Measurements from ENCODE around the gene RNASEH2A. TPM values are rescaled to one million over a fixed set of nuclear protein-coding genes. Genes with fewer than 3 reads are reported as not detected.

RNASEH2A gene
- total RNA-seq, 1 donor from 2014 or later = 10.5 TPM

DNA sequence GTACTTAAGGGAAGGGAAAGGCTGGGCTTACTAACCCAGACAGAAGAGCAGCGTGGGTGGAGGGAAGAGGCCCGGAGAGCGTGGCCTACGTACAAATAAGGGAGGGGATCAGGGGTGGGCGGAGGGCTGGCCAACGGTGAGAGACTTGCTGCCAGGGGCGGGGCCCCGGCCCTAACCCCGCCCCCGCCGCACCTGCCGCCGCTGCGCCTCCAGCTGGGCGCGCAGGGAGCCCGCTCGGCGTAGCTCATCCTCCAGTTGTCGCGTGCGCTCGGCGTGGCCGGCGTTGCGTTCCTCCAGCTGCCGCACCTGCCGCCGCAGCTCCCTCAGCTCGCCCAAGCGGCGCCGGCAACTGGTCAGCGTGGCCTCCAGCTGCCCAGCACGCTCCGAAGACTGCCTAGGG lies 36.7 kb upstream of the RNASEH2A start:
- no peak overlapping the region for H3K4me3 Mint-ChIP-seq (ENCODE audit: unreplicated experiment)
- peaks cover 9% of the 10 kb centered on the region for H3K4me1 Mint-ChIP-seq (ENCODE audit: low read depth, unreplicated experiment)
- H3K27me3 Mint-ChIP-seq (ENCODE audit: low read depth, unreplicated experiment) = peaks cover 5% of the 10 kb centered on the region
- no peak for FAIRE-seq
- H3K4me3 ChIP-seq (ENCODE audit: insufficient read depth, low read depth, low read length) = no peak overlapping the region
- H4K20me1 ChIP-seq (ENCODE audit: insufficient read depth, low read length) = no peaks in the 10 kb centered on the region
- no peak overlapping the region for H3K27ac Mint-ChIP-seq (ENCODE audit: unreplicated experiment)
- no peaks in the 10 kb centered on the region for H3K79me2 ChIP-seq (ENCODE audit: insufficient read depth, low read length)
- H3K9me3 Mint-ChIP-seq (ENCODE audit: unreplicated experiment) = no peaks in the 10 kb centered on the region
- no peaks in the 10 kb centered on the region for H3K4me1 ChIP-seq (ENCODE audit: insufficient read depth, low read length)
- H3K9ac ChIP-seq (ENCODE audit: low read length) = no peak overlapping the region
- H2AFZ ChIP-seq (ENCODE audit: low read depth, low read length) = no peak overlapping the region
- H3K27ac ChIP-seq (ENCODE audit: low read depth, low read length) = no peak overlapping the region
- no peaks in the 10 kb centered on the region for H3K9me3 ChIP-seq (ENCODE audit: insufficient read depth, low read depth, low read length)
- H3K36me3 Mint-ChIP-seq (ENCODE audit: low read depth, unreplicated experiment) = peaks cover 17% of the 10 kb centered on the region
- DNase-seq (ENCODE audit: low read depth) = no peak
- H3K36me3 ChIP-seq (ENCODE audit: insufficient read depth, low read length) = no peaks in the 10 kb centered on the region
- H3K4me2 ChIP-seq (ENCODE audit: low read length) = no peak overlapping the region
- no peaks in the 10 kb centered on the region for H3K27me3 ChIP-seq (ENCODE audit: insufficient read depth, low read length)
- no peak for TF ChIP-seq EZH2 (IDR thresholded peaks at IDR 0.05; ENCODE audit: insufficient read depth, low read length)
- TF ChIP-seq, protein P1, sequence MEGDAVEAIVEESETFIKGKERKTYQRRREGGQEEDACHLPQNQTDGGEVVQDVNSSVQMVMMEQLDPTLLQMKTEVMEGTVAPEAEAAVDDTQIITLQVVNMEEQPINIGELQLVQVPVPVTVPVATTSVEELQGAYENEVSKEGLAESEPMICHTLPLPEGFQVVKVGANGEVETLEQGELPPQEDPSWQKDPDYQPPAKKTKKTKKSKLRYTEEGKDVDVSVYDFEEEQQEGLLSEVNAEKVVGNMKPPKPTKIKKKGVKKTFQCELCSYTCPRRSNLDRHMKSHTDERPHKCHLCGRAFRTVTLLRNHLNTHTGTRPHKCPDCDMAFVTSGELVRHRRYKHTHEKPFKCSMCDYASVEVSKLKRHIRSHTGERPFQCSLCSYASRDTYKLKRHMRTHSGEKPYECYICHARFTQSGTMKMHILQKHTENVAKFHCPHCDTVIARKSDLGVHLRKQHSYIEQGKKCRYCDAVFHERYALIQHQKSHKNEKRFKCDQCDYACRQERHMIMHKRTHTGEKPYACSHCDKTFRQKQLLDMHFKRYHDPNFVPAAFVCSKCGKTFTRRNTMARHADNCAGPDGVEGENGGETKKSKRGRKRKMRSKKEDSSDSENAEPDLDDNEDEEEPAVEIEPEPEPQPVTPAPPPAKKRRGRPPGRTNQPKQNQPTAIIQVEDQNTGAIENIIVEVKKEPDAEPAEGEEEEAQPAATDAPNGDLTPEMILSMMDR (IDR thresholded peaks at IDR 0.05; ENCODE audit: insufficient read depth, low read depth, low read length) = no peak

DNA sequence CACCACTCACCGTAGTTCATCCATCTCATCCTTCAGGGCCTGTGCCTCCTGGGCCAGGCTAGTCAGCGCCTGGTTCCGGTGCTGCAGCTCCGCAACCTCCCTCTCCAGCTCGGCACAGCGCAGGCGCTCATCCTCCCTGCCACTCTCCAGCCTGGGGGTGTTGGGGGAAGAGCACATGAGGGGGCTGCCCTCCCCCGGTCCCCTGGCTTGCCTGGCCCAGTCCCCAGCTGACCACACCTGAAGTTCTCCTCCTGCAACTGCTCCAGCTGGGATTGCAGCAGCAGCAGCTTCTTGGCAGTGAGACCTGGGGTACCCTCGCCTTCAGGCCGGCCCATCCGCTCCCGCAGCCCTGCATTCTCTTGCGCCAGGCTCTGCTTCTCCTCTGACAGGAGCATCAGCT lies 35.5 kb upstream of the RNASEH2A start:
- FAIRE-seq (no peak), DNase-seq (ENCODE audit: low read depth) (no peak)
- Histone ChIP-seq H3K9me3 (ENCODE audit: insufficient read depth, low read depth, low read length) (no peaks in the 10 kb centered on the region), H3K4me1 (ENCODE audit: insufficient read depth, low read length) (peaks cover 4% of the 10 kb centered on the region), H3K27me3 (ENCODE audit: insufficient read depth, low read length) (no peaks in the 10 kb centered on the region), H3K27ac (ENCODE audit: low read depth, low read length) (no peak overlapping the region), H3K79me2 (ENCODE audit: insufficient read depth, low read length) (no peaks in the 10 kb centered on the region), H3K4me3 (ENCODE audit: insufficient read depth, low read depth, low read length) (no peak overlapping the region), H3K4me2 (ENCODE audit: low read length) (no peak overlapping the region), H3K9ac (ENCODE audit: low read length) (no peak overlapping the region), H2AFZ (ENCODE audit: low read depth, low read length) (no peak overlapping the region), H3K36me3 (ENCODE audit: insufficient read depth, low read length) (no peaks in the 10 kb centered on the region), H4K20me1 (ENCODE audit: insufficient read depth, low read length) (no peaks in the 10 kb centered on the region)
- Mint-ChIP-seq H3K36me3 (ENCODE audit: low read depth, unreplicated experiment) (peaks cover 12% of the 10 kb centered on the region), H3K4me1 (ENCODE audit: low read depth, unreplicated experiment) (peaks cover 9% of the 10 kb centered on the region), H3K4me3 (ENCODE audit: unreplicated experiment) (no peak overlapping the region), H3K27ac (ENCODE audit: unreplicated experiment) (no peak overlapping the region), H3K27me3 (ENCODE audit: low read depth, unreplicated experiment) (peaks cover 5% of the 10 kb centered on the region), H3K9me3 (ENCODE audit: unreplicated experiment) (no peaks in the 10 kb centered on the region)
- TF ChIP-seq EZH2 (IDR thresholded peaks at IDR 0.05; ENCODE audit: insufficient read depth, low read length) = no peak
- TF ChIP-seq, protein P1 (IDR thresholded peaks at IDR 0.05; ENCODE audit: insufficient read depth, low read depth, low read length) = no peak

DNA sequence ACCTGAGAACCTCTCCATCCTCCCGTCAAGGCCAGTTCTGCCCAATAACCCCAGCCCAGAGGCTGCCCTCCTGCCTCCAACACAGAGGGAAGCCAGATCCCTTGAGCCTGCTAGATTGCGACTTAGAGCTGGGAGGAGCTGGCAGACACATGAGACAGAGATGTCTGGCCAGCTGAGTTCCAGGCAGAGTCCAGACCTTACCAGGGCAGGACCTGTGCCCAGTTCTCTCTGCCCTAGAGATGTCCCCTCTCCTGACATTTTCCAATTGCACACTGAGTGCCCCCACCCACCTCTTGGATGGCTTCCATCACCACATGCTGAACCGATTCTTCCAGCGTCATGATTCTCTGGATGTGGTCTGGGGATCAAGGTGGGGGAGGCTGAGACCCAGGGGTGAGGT lies 34.1 kb upstream of the RNASEH2A start:
- H4K20me1 ChIP-seq (ENCODE audit: insufficient read depth, low read length) = no peaks in the 10 kb centered on the region
- TF ChIP-seq, protein P1 (IDR thresholded peaks at IDR 0.05; ENCODE audit: insufficient read depth, low read depth, low read length) = no peak
- TF ChIP-seq EZH2 (IDR thresholded peaks at IDR 0.05; ENCODE audit: insufficient read depth, low read length) = no peak
- Mint-ChIP-seq H3K4me1 (ENCODE audit: low read depth, unreplicated experiment) (peaks cover 9% of the 10 kb centered on the region), H3K9me3 (ENCODE audit: unreplicated experiment) (no peaks in the 10 kb centered on the region), H3K36me3 (ENCODE audit: low read depth, unreplicated experiment) (peaks cover 7% of the 10 kb centered on the region), H3K4me3 (ENCODE audit: unreplicated experiment) (no peak overlapping the region), H3K27me3 (ENCODE audit: low read depth, unreplicated experiment) (peaks cover 5% of the 10 kb centered on the region), H3K27ac (ENCODE audit: unreplicated experiment) (peak overlapping the region; percentile 34)
- H3K27me3 ChIP-seq (ENCODE audit: insufficient read depth, low read length) = no peaks in the 10 kb centered on the region
- H3K79me2 ChIP-seq (ENCODE audit: insufficient read depth, low read length) = no peaks in the 10 kb centered on the region
- H3K27ac ChIP-seq (ENCODE audit: low read depth, low read length) = no peak overlapping the region
- no peak overlapping the region for H3K9ac ChIP-seq (ENCODE audit: low read length)
- H3K4me1 ChIP-seq (ENCODE audit: insufficient read depth, low read length) = peaks cover 7% of the 10 kb centered on the region
- FAIRE-seq (no peak), DNase-seq (ENCODE audit: low read depth) (no peak)
- no peaks in the 10 kb centered on the region for H3K36me3 ChIP-seq (ENCODE audit: insufficient read depth, low read length)
- no peaks in the 10 kb centered on the region for H3K9me3 ChIP-seq (ENCODE audit: insufficient read depth, low read depth, low read length)
- no peak overlapping the region for H3K4me3 ChIP-seq (ENCODE audit: insufficient read depth, low read depth, low read length)
- H2AFZ ChIP-seq (ENCODE audit: low read depth, low read length) = no peak overlapping the region
- no peak overlapping the region for H3K4me2 ChIP-seq (ENCODE audit: low read length)

All from astrocyte (in vitro differentiated cells and primary cell).